Measurements from ENCODE around the gene GSC2. TPM values are rescaled to one million over a fixed set of nuclear protein-coding genes. Genes with fewer than 3 reads are reported as not detected.

The GSC2 gene
- total RNA-seq, 1 donor from 2014 or later, result not detected

DNA sequence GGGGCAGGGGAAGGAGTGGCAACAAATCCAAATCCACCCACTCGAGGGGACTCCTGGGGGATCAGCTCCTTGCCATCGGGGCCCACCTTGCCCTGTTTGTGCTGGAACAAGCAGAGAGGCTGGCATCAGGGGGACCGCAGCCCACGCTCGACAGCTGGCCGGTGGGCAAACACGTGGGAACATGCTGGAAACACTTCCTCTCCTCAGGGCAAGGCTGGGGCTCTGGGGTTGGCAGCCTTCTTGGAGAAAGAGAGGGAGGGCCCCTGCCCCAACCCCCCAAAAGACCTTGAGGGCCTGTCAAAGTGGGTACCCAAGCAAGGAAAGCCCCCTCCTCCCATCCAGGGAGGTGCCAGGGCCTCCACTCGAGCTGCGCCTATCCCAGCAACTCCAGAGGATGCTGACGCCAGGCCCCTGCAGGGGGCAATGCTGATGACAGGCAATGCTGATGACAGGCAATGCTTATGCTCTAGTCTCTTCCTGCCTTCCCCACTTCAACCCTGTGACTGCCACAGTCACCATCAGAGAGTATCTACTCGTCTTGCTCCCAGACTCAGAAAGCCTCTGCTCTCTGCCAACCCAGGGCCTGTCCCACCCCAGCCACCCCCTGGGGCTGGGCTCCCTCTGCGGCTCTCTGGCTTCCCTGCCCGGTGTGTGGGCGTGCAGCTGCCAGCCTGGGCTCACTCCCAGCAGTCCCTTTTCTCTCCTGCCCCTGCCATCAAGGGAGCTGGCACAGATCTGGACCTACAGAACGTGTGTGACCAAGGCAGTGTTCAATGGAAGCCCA lies 11.7 kb downstream of the GSC2 start:
- peaks cover 27% of the 10 kb centered on the region for H3K36me3 Mint-ChIP-seq (ENCODE audit: low read depth, unreplicated experiment)
- H3K36me3 ChIP-seq (ENCODE audit: insufficient read depth, low read length), result peaks cover 39% of the 10 kb centered on the region
- H3K4me1 Mint-ChIP-seq (ENCODE audit: low read depth, unreplicated experiment), result no peaks in the 10 kb centered on the region
- FAIRE-seq (no peak), DNase-seq (ENCODE audit: low read depth) (no peak)
- H3K27me3 Mint-ChIP-seq (ENCODE audit: low read depth, unreplicated experiment), result no peaks in the 10 kb centered on the region
- peaks cover 41% of the 10 kb centered on the region for H4K20me1 ChIP-seq (ENCODE audit: insufficient read depth, low read length)
- no peak overlapping the region for H3K27ac Mint-ChIP-seq (ENCODE audit: unreplicated experiment)
- H3K27ac ChIP-seq (ENCODE audit: low read depth, low read length), result no peak overlapping the region
- no peak overlapping the region for H3K4me3 ChIP-seq (ENCODE audit: insufficient read depth, low read depth, low read length)
- no peak overlapping the region for H3K9ac ChIP-seq (ENCODE audit: low read length)
- H3K79me2 ChIP-seq (ENCODE audit: insufficient read depth, low read length), result peaks cover 12% of the 10 kb centered on the region
- H2AFZ ChIP-seq (ENCODE audit: low read depth, low read length), result no peak overlapping the region
- no peaks in the 10 kb centered on the region for H3K9me3 ChIP-seq (ENCODE audit: insufficient read depth, low read depth, low read length)
- no peak overlapping the region for H3K4me3 Mint-ChIP-seq (ENCODE audit: unreplicated experiment)
- TF ChIP-seq, protein P1, sequence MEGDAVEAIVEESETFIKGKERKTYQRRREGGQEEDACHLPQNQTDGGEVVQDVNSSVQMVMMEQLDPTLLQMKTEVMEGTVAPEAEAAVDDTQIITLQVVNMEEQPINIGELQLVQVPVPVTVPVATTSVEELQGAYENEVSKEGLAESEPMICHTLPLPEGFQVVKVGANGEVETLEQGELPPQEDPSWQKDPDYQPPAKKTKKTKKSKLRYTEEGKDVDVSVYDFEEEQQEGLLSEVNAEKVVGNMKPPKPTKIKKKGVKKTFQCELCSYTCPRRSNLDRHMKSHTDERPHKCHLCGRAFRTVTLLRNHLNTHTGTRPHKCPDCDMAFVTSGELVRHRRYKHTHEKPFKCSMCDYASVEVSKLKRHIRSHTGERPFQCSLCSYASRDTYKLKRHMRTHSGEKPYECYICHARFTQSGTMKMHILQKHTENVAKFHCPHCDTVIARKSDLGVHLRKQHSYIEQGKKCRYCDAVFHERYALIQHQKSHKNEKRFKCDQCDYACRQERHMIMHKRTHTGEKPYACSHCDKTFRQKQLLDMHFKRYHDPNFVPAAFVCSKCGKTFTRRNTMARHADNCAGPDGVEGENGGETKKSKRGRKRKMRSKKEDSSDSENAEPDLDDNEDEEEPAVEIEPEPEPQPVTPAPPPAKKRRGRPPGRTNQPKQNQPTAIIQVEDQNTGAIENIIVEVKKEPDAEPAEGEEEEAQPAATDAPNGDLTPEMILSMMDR (IDR thresholded peaks at IDR 0.05; ENCODE audit: insufficient read depth, low read depth, low read length), result no peak
- no peak for TF ChIP-seq EZH2 (IDR thresholded peaks at IDR 0.05; ENCODE audit: insufficient read depth, low read length)
- no peak overlapping the region for H3K4me2 ChIP-seq (ENCODE audit: low read length)
- no peaks in the 10 kb centered on the region for H3K9me3 Mint-ChIP-seq (ENCODE audit: unreplicated experiment)
- H3K4me1 ChIP-seq (ENCODE audit: insufficient read depth, low read length), result no peaks in the 10 kb centered on the region
- H3K27me3 ChIP-seq (ENCODE audit: insufficient read depth, low read length), result no peaks in the 10 kb centered on the region

DNA sequence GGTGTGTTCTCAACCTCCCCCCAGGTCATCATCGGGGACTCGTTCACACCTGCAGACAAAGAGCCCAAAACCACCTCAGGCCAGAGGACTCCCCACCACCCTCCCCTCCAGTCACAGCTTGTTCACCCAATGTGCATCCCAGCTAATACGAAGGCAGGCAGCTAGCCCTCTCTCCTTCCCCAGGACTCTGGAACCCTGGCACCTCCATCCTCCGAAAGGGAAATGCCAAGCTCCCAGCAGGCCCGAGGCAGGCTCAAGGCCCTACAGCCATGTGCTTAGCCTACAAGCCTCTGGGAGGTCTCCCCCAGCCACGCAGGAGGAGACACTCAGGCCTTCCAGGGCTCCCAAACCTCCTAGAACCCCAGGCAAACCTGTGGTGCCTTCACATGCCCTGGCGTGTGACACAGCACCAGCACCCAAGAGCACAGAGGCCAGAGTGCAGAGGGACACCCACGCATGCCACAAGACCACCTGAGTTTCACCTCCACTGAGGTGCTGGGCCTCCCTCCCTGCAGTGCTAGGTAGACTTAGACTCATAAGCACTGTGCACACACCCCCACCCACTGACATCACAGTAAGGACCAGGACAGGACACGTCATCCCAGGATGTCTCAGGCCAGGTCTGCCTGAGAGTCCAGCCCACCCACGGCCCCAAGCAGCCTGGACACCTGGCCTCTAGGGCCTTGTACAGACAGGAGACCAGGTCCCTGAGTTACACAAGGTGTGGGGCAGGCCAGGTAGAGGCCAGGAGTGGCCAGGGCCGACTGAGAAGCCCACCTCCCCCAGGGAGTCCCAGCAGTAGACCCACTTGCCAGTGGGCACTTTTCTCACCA lies 12.5 kb downstream of the GSC2 start:
- no peaks in the 10 kb centered on the region for H3K4me1 ChIP-seq (ENCODE audit: insufficient read depth, low read length)
- H3K4me3 ChIP-seq (ENCODE audit: insufficient read depth, low read depth, low read length), result no peak overlapping the region
- no peak overlapping the region for H3K27ac Mint-ChIP-seq (ENCODE audit: unreplicated experiment)
- H3K27me3 Mint-ChIP-seq (ENCODE audit: low read depth, unreplicated experiment), result no peaks in the 10 kb centered on the region
- H3K4me1 Mint-ChIP-seq (ENCODE audit: low read depth, unreplicated experiment), result no peaks in the 10 kb centered on the region
- no peaks in the 10 kb centered on the region for H3K27me3 ChIP-seq (ENCODE audit: insufficient read depth, low read length)
- FAIRE-seq (no peak), DNase-seq (ENCODE audit: low read depth) (no peak)
- H3K9me3 ChIP-seq (ENCODE audit: insufficient read depth, low read depth, low read length), result no peaks in the 10 kb centered on the region
- H3K79me2 ChIP-seq (ENCODE audit: insufficient read depth, low read length), result peaks cover 5% of the 10 kb centered on the region
- H3K4me3 Mint-ChIP-seq (ENCODE audit: unreplicated experiment), result no peak overlapping the region
- H4K20me1 ChIP-seq (ENCODE audit: insufficient read depth, low read length), result peaks cover 38% of the 10 kb centered on the region
- no peaks in the 10 kb centered on the region for H3K9me3 Mint-ChIP-seq (ENCODE audit: unreplicated experiment)
- no peak overlapping the region for H3K4me2 ChIP-seq (ENCODE audit: low read length)
- no peak overlapping the region for H3K9ac ChIP-seq (ENCODE audit: low read length)
- H3K27ac ChIP-seq (ENCODE audit: low read depth, low read length), result no peak overlapping the region
- H2AFZ ChIP-seq (ENCODE audit: low read depth, low read length), result no peak overlapping the region
- peaks cover 40% of the 10 kb centered on the region for H3K36me3 ChIP-seq (ENCODE audit: insufficient read depth, low read length)
- TF ChIP-seq, protein P1 (IDR thresholded peaks at IDR 0.05; ENCODE audit: insufficient read depth, low read depth, low read length), result no peak
- TF ChIP-seq EZH2 (IDR thresholded peaks at IDR 0.05; ENCODE audit: insufficient read depth, low read length), result no peak
- H3K36me3 Mint-ChIP-seq (ENCODE audit: low read depth, unreplicated experiment), result peaks cover 26% of the 10 kb centered on the region
